Measurements from ENCODE around the gene SLC5A12.
"Not testable (repeated sequence)": the region's sequence is repeated elsewhere in the genome, so short reads cannot be mapped to it uniquely, and the experiment has no call there.

Gene SLC5A12

GRCh38 chr11:26649884-26650283 lies 72.0 kb downstream of the SLC5A12 start:
- peak; percentile 41 for DNase-seq

GRCh38 chr11:26643314-26643713 lies 78.5 kb downstream of the SLC5A12 start:
- DNase-seq: not testable (repeated sequence)

- DNase-seq: no peak
Measured at GRCh38 chr11:26632691-26633159, 89.1 kb downstream of the SLC5A12 start.

- DNase-seq: no peak
Measured at GRCh38 chr11:26626346-26626745, 95.5 kb downstream of the SLC5A12 start.

- no peak for DNase-seq
Measured at GRCh38 chr11:26623076-26623659, 98.7 kb downstream of the SLC5A12 start.

GRCh38 chr11:26622181-26622580 lies 99.7 kb downstream of the SLC5A12 start:
- no peak for DNase-seq

GRCh38 chr11:26621132-26621531 lies 100.7 kb downstream of the SLC5A12 start:
- no peak for DNase-seq

GRCh38 chr11:26620282-26621045 lies 101.4 kb downstream of the SLC5A12 start:
- DNase-seq: no peak

GRCh38 chr11:26618441-26618840 lies 103.4 kb downstream of the SLC5A12 start:
- no peak for DNase-seq

Measured in NCI-H2081 treated with DMSO at 0.1 percent for 48 hours (cell line).